HL-60 (cell line): Measurements from ENCODE around the gene AGR2.

ENCODE experiments used
- DNase-seq, 2 experiments: peaks; one replicate each; pipeline ENCODE4 v3.0.0-alpha.2; 2010 to 2020; ENCODE audit warnings: low read depth in 1 of 2, low spot score in 1 of 2
- H3K27ac ChIP-seq: fragments of 250-450 bp; sonication (Bioruptor Pico); replicated peaks from 2 replicates; pipeline ENCODE4 v1.5.1; 2020; ENCODE audit warnings: mild to moderate bottlenecking, moderate library complexity
- H3K27me3 ChIP-seq: fragments of 250-450 bp; sonication (Bioruptor Pico); 2 replicates; pipeline ENCODE4 v1.5.1; 2021; ENCODE audit warnings: mild to moderate bottlenecking, moderate library complexity; ENCODE audit not compliant: insufficient read depth, poor library complexity, severe bottlenecking
- H3K4me3 ChIP-seq: replicated peaks from 2 replicates; pipeline ENCODE4 v1.5.1; 2011; ENCODE audit warnings: mild to moderate bottlenecking, control low read depth, low read length; ENCODE audit not compliant: insufficient read depth
- GABPA ChIP-seq: IDR thresholded peaks from 2 replicates; pipeline ENCODE4 v1.6.1; 2012; ENCODE audit warnings: low read depth
- POLR2AphosphoS5 ChIP-seq: IDR thresholded peaks from 2 replicates; pipeline ENCODE4 v1.6.1; 2012; ENCODE audit warnings: low read depth
- SPI1 ChIP-seq: IDR thresholded peaks from 2 replicates; pipeline ENCODE4 v1.6.1; 2012; ENCODE audit warnings: low read depth, mild to moderate bottlenecking, borderline replicate concordance
- TF ChIP-seq, protein P1 (sequence below): IDR thresholded peaks from 2 replicates; pipeline ENCODE4 v1.6.1; 2012; ENCODE audit warnings: low read depth; ENCODE audit not compliant: insufficient replicate concordance
- TF ChIP-seq, protein P2 (sequence below): IDR thresholded peaks from one replicate; pipeline ENCODE4 v1.5.1; 2011; ENCODE audit warnings: low read length, control low read depth, inconsistent platforms; ENCODE audit not compliant: insufficient read depth

AGR2 gene

GRCh38 chr7:16774986-16775385, 29.8 kb downstream of the AGR2 start:
- H3K27ac ChIP-seq, result no peak overlapping the region
- TF ChIP-seq POLR2AphosphoS5 (no peak), SPI1 (no peak), GABPA (no peak)
- TF ChIP-seq, protein P1, sequence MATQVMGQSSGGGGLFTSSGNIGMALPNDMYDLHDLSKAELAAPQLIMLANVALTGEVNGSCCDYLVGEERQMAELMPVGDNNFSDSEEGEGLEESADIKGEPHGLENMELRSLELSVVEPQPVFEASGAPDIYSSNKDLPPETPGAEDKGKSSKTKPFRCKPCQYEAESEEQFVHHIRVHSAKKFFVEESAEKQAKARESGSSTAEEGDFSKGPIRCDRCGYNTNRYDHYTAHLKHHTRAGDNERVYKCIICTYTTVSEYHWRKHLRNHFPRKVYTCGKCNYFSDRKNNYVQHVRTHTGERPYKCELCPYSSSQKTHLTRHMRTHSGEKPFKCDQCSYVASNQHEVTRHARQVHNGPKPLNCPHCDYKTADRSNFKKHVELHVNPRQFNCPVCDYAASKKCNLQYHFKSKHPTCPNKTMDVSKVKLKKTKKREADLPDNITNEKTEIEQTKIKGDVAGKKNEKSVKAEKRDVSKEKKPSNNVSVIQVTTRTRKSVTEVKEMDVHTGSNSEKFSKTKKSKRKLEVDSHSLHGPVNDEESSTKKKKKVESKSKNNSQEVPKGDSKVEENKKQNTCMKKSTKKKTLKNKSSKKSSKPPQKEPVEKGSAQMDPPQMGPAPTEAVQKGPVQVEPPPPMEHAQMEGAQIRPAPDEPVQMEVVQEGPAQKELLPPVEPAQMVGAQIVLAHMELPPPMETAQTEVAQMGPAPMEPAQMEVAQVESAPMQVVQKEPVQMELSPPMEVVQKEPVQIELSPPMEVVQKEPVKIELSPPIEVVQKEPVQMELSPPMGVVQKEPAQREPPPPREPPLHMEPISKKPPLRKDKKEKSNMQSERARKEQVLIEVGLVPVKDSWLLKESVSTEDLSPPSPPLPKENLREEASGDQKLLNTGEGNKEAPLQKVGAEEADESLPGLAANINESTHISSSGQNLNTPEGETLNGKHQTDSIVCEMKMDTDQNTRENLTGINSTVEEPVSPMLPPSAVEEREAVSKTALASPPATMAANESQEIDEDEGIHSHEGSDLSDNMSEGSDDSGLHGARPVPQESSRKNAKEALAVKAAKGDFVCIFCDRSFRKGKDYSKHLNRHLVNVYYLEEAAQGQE, result no peak
- TF ChIP-seq, protein P2, sequence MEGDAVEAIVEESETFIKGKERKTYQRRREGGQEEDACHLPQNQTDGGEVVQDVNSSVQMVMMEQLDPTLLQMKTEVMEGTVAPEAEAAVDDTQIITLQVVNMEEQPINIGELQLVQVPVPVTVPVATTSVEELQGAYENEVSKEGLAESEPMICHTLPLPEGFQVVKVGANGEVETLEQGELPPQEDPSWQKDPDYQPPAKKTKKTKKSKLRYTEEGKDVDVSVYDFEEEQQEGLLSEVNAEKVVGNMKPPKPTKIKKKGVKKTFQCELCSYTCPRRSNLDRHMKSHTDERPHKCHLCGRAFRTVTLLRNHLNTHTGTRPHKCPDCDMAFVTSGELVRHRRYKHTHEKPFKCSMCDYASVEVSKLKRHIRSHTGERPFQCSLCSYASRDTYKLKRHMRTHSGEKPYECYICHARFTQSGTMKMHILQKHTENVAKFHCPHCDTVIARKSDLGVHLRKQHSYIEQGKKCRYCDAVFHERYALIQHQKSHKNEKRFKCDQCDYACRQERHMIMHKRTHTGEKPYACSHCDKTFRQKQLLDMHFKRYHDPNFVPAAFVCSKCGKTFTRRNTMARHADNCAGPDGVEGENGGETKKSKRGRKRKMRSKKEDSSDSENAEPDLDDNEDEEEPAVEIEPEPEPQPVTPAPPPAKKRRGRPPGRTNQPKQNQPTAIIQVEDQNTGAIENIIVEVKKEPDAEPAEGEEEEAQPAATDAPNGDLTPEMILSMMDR, result no peak
- no peaks in the 10 kb centered on the region for H3K27me3 ChIP-seq
- H3K4me3 ChIP-seq, result no peak overlapping the region
- DNase-seq, result no peak

GRCh38 chr7:16774294-16774693, 30.5 kb downstream of the AGR2 start:
- no peak for DNase-seq
- TF ChIP-seq POLR2AphosphoS5 (no peak), GABPA (no peak), SPI1 (no peak)
- TF ChIP-seq, protein P2, result no peak
- TF ChIP-seq, protein P1, result no peak
- Histone ChIP-seq H3K27ac (no peak overlapping the region), H3K4me3 (no peak overlapping the region), H3K27me3 (no peaks in the 10 kb centered on the region)

DNA sequence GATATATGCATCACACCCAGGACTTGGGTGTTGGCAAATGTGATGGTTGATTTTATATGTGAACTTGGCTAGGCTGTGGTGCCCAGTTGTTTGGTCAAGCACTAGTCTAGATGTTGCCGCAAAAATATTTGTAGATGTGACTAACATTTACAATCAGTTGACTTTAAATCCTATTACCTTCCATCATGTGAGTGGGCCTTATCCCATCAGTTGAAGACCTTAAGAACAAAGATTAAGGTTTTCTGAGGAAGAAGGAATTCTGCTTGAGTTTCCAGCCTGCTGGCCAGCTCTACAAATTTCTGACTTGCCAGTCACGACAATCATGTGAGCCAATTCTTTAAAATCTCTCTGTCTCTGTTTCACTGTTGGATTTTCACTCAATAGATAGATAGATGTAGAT, 30.9 kb downstream of the AGR2 start:
- TF ChIP-seq, protein P2, result no peak
- TF ChIP-seq SPI1 (no peak), POLR2AphosphoS5 (no peak), GABPA (no peak)
- TF ChIP-seq, protein P1, result no peak
- DNase-seq, result no peak
- Histone ChIP-seq H3K27me3 (no peaks in the 10 kb centered on the region), H3K4me3 (no peak overlapping the region), H3K27ac (no peak overlapping the region)
